GM06990 (cell line): Measurements from ENCODE around the gene DOCK9.

ENCODE experiments used
- DNase-seq: peaks from one replicate; pipeline ENCODE4 v3.0.0-alpha.2; 2011; ENCODE audit not compliant: insufficient read length; ENCODE audit errors: extremely low read depth
- H3K27me3 ChIP-seq: replicated peaks from 2 replicates; pipeline ENCODE4 v1.6.0; 2011; ENCODE audit warnings: low read length; ENCODE audit not compliant: control insufficient read depth, insufficient read depth
- H3K36me3 ChIP-seq: 2 replicates; pipeline ENCODE4 v1.5.1; 2011; ENCODE audit warnings: low read length; ENCODE audit not compliant: control insufficient read depth, insufficient read depth
- H3K4me3 ChIP-seq: replicated peaks from 2 replicates; pipeline ENCODE4 v1.5.1; 2011; ENCODE audit warnings: low read depth, mild to moderate bottlenecking, control low read depth, low read length
- CTCF ChIP-seq: IDR thresholded peaks from 2 replicates; pipeline ENCODE4 v1.5.1; 2011; ENCODE audit warnings: low read length, control low read depth, mild to moderate bottlenecking, inconsistent platforms; ENCODE audit not compliant: insufficient read depth, poor library complexity, severe bottlenecking

DOCK9 gene

DNA sequence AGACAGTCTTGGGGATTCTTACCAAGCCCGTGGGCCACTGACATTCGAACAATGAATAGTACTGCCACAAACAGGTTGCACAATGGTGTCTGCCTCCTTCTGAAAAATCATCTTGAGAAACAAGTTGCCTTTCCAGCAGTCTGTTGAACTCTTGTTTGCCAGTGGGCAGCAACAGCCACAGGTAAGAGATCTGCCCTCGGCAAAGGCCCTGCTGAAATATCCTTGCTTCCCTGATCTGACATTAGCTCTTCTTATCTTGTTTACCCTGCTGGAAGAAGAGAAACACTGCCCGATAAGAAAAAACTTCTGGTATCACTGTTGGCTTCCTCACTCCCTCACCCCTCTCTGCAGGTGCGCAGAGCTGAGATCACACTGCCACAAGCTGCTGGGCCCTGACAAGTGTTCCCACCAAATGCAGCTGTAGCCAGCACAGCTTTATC is 2.0 kb downstream of the DOCK9 start:
- no peaks in the 10 kb centered on the region for H3K36me3 ChIP-seq
- TF ChIP-seq CTCF = no peak
- no peak overlapping the region for H3K4me3 ChIP-seq

GRCh38 chr13:98974053-98974452 is 3.8 kb downstream of the DOCK9 start:
- Histone ChIP-seq H3K27me3 (no peaks in the 10 kb centered on the region), H3K4me3 (no peak overlapping the region), H3K36me3 (no peaks in the 10 kb centered on the region)
- DNase-seq = peak; percentile 37
- TF ChIP-seq CTCF = no peak

More for the DNA sequence above, 2.0 kb downstream of the DOCK9 start:
- DNase-seq = no peak
- no peaks in the 10 kb centered on the region for H3K27me3 ChIP-seq

DNA sequence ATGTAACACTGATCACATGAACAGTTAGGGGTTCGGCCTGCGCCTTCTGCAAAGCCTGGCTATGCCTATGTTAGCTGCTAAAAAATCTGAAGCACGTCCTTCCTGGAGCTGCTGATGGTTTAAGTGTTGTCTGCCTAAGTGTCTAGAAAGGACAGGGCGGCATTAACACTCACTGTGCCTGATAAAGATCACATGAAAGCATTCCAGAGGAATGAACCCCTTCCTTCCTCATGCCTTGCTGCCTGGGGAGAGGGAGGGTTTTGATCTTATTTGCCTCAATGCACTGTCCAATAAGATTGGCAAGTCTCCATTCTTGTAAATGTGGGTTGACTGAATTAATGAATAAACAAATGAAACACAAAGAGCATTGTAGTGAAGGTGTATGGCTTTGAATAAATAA is 5.2 kb downstream of the DOCK9 start:
- no peak for TF ChIP-seq CTCF
- no peaks in the 10 kb centered on the region for H3K27me3 ChIP-seq
- H3K4me3 ChIP-seq = no peak overlapping the region
- H3K36me3 ChIP-seq = no peaks in the 10 kb centered on the region
- no peak for DNase-seq

- Histone ChIP-seq H3K4me3 (no peak overlapping the region), H3K36me3 (no peaks in the 10 kb centered on the region), H3K27me3 (no peaks in the 10 kb centered on the region)
- no peak for DNase-seq
- TF ChIP-seq CTCF = no peak
Measured at GRCh38 chr13:98972059-98972458, 5.8 kb downstream of the DOCK9 start.

DNA sequence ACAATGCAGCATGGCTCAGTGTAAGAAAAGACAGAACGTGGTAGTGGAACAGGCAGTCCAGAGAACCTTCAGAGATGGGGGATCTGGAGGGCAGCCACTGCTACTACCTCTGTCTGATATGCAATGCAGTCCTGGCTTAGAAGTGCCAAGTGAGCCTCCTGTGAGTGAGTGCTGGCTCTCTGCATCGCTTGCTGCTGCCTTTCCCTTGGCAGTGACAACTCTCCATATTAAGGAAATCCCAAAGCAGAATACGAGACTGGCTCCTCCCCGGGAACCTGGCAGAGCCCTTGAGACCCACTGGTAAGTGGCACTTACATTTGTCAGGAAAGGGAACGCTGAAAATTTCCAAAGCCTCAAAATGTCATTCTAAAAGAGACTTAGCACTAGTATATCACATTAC is 7.5 kb downstream of the DOCK9 start:
- no peaks in the 10 kb centered on the region for H3K27me3 ChIP-seq
- TF ChIP-seq CTCF = no peak
- no peak for DNase-seq
- no peaks in the 10 kb centered on the region for H3K36me3 ChIP-seq
- no peak overlapping the region for H3K4me3 ChIP-seq

GRCh38 chr13:98967491-98967890 is 10.4 kb downstream of the DOCK9 start:
- no peak for TF ChIP-seq CTCF
- DNase-seq = no peak
- Histone ChIP-seq H3K36me3 (no peaks in the 10 kb centered on the region), H3K4me3 (no peak overlapping the region), H3K27me3 (no peaks in the 10 kb centered on the region)
